Uterus (tissue), 2 donors: ENCODE results near the gene SLC2A6.

Experiments
- POLR2A ChIP-seq, 2 donors: fragments of 450-650 bp; IDR thresholded peaks; one replicate each; pipeline ENCODE4 v1.6.1; 2016; ENCODE audit warnings: antibody characterized with exemption in 2 of 2, mild to moderate bottlenecking in 1 of 2, moderate library complexity in 1 of 2
- TF ChIP-seq, protein P1 (sequence below), 4 experiments: fragments of 200-600 bp in 2 of 4; fragments of 450-650 bp in 2 of 4; sonication (generic) in 2 of 4; IDR thresholded peaks; one replicate each; pipeline ENCODE4 v1.5.1; 2016 to 2019; ENCODE audit warnings: antibody characterized with exemption in 4 of 4, mild to moderate bottlenecking in 2 of 4, moderate library complexity in 1 of 4

GRCh38 chr9:133471551-133472276 is 7.2 kb downstream of the SLC2A6 start:
- TF ChIP-seq, protein P1, sequence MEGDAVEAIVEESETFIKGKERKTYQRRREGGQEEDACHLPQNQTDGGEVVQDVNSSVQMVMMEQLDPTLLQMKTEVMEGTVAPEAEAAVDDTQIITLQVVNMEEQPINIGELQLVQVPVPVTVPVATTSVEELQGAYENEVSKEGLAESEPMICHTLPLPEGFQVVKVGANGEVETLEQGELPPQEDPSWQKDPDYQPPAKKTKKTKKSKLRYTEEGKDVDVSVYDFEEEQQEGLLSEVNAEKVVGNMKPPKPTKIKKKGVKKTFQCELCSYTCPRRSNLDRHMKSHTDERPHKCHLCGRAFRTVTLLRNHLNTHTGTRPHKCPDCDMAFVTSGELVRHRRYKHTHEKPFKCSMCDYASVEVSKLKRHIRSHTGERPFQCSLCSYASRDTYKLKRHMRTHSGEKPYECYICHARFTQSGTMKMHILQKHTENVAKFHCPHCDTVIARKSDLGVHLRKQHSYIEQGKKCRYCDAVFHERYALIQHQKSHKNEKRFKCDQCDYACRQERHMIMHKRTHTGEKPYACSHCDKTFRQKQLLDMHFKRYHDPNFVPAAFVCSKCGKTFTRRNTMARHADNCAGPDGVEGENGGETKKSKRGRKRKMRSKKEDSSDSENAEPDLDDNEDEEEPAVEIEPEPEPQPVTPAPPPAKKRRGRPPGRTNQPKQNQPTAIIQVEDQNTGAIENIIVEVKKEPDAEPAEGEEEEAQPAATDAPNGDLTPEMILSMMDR (IDR thresholded peaks at IDR 0.05), result no peak
- TF ChIP-seq POLR2A (IDR thresholded peaks at IDR 0.05), result no peak
